Measurements from ENCODE around the gene UNKL. TPM values are rescaled to one million over a fixed set of nuclear protein-coding genes. Genes with fewer than 3 reads are reported as not detected.

Gene UNKL
- polyA plus RNA-seq, 1 donor from 2014 or later, result 9.2 TPM

Other genes with a start within 250 kb of the UNKL start
- not detected for gene TPSG1, start 189.4 kb downstream of the UNKL start, polyA plus RNA-seq
- not detected for gene TPSB2, start 184.5 kb downstream of the UNKL start, polyA plus RNA-seq
- gene TPSAB1, start 174.0 kb downstream of the UNKL start, polyA plus RNA-seq, result not detected
- not detected for gene TPSD1, start 158.6 kb downstream of the UNKL start, polyA plus RNA-seq
- gene UBE2I, start 105.1 kb downstream of the UNKL start, polyA plus RNA-seq, result 165 TPM
- 26.0 TPM for gene BAIAP3, start 81.1 kb downstream of the UNKL start, polyA plus RNA-seq
- gene TSR3, start 62.8 kb downstream of the UNKL start, polyA plus RNA-seq, result 116 TPM
- 55.9 TPM for gene GNPTG, start 62.8 kb downstream of the UNKL start, polyA plus RNA-seq
- 37.0 TPM for gene UQCC4, start 6.0 kb upstream of the UNKL start, polyA plus RNA-seq
- not detected for gene PERCC1, start 16.4 kb upstream of the UNKL start, polyA plus RNA-seq
- gene CCDC154, start 29.9 kb upstream of the UNKL start, polyA plus RNA-seq, result 1.5 TPM
- 102 TPM for gene CLCN7, start 60.3 kb upstream of the UNKL start, polyA plus RNA-seq
- gene PTX4, start 74.2 kb upstream of the UNKL start, polyA plus RNA-seq, result not detected
- gene TELO2, start 78.7 kb upstream of the UNKL start, polyA plus RNA-seq, result 37.4 TPM
- gene TMEM204, start 119.0 kb upstream of the UNKL start, polyA plus RNA-seq, result 2.9 TPM
- gene IFT140, start 197.4 kb upstream of the UNKL start, polyA plus RNA-seq, result 3.1 TPM
- gene CRAMP1, start 197.7 kb upstream of the UNKL start, polyA plus RNA-seq, result 4.2 TPM